Transverse colon (tissue), 4 donors: ENCODE results near the gene FAM120C. TPM values are rescaled to one million over a fixed set of nuclear protein-coding genes. Genes with fewer than 3 reads are reported as not detected.

ENCODE experiments used
- DNase-seq: peaks from one replicate; pipeline ENCODE4 v3.0.0-alpha.2; 2019
- H3K27ac ChIP-seq, 4 donors: fragments of 200-600 bp; sonication (generic); 2 replicates each; pipeline ENCODE4 v1.5.1; 2016 to 2018; ENCODE audit warnings: inconsistent platforms in 4 of 4
- H3K27me3 ChIP-seq: fragments of 200-600 bp; sonication (generic); 2 replicates; pipeline ENCODE4 v1.5.1; 2017; ENCODE audit warnings: inconsistent platforms
- H3K36me3 ChIP-seq, 4 donors: fragments of 200-600 bp; sonication (generic); 2 replicates each; pipeline ENCODE4 v1.5.1; 2017 to 2019; ENCODE audit warnings: inconsistent platforms in 4 of 4
- H3K4me1 ChIP-seq, 4 donors: fragments of 200-600 bp; sonication (generic); 2 replicates each; pipeline ENCODE4 v1.5.1; 2017 to 2020; ENCODE audit warnings: inconsistent platforms in 4 of 4
- H3K4me3 ChIP-seq, 4 donors: fragments of 200-600 bp; sonication (generic); 1 replicate in 1 of 4; 2 replicates in 3 of 4; pipeline versions ENCODE4 v1.5.1 to v1.6.1; 2017 to 2019; ENCODE audit warnings: inconsistent platforms in 4 of 4
- H3K9me3 ChIP-seq, 2 donors: fragments of 200-600 bp; sonication (generic); 2 replicates each; pipeline ENCODE4 v1.5.1; 2017 to 2019; ENCODE audit warnings: inconsistent platforms in 2 of 2
- CTCF ChIP-seq, 5 experiments: fragments of 200-600 bp in 3 of 5; fragments of 450-650 bp in 2 of 5; sonication (generic) in 3 of 5; IDR thresholded peaks; 1 replicate in 2 of 5; 2 replicates in 3 of 5; pipeline ENCODE4 v1.5.1; 2016 to 2017; ENCODE audit warnings: antibody characterized with exemption in 5 of 5, inconsistent platforms in 3 of 5, mild to moderate bottlenecking in 2 of 5, moderate library complexity in 1 of 5
- EP300 ChIP-seq: sonication (generic); formaldehyde crosslinking; IDR thresholded peaks from one replicate; pipeline ENCODE4 v1.6.1; 2017; ENCODE audit warnings: antibody characterized with exemption, low read depth
- POLR2A ChIP-seq: fragments of 450-650 bp; IDR thresholded peaks from one replicate; pipeline ENCODE4 v1.6.1; 2016; ENCODE audit warnings: antibody characterized with exemption, mild to moderate bottlenecking, moderate library complexity
- POLR2AphosphoS5 ChIP-seq, 3 donors: sonication (generic); formaldehyde crosslinking; IDR thresholded peaks; one replicate each; pipeline ENCODE4 v1.6.1; 2016; ENCODE audit warnings: antibody characterized with exemption in 3 of 3
- WGBS, 2 donors: methylation state at CpG; one replicate each; pipeline ENCODE4 v1.1.5; 2018; ENCODE audit warnings: low coverage in 1 of 2; 5-methylcytosine and 5-hydroxymethylcytosine counted together
- in situ Hi-C, 4 donors: fragments of 200-750 bp; cut with MboI; loops; one replicate each; pipeline versions ENCODE4 v1.15.0 to v1.15.1; 2017; ENCODE audit warnings: low sequenced_read_pairs in 3 of 4, low pct_ligation_motif_present in 1 of 4, low pct_unique_long_range_greater_than_20kb in 1 of 4
- intact Hi-C: fragments of 100-400 bp; cut with DNase I; formaldehyde crosslinking; loops from one replicate; pipeline ENCODE4 v1.15.1; 2023; ENCODE audit warnings: low total_unique reads
- total RNA-seq, 4 donors: library from RNA; depleted of rRNA; stranded (reverse); fragments of >200 nt; gene quantifications; one replicate each; pipeline ENCODE4 v1.1.0, GENCODE V29; 2016

Gene FAM120C
- total RNA-seq, 4 donors from 2014 or later, result 3.0 to 5.7 (median 3.3) TPM

DNA sequence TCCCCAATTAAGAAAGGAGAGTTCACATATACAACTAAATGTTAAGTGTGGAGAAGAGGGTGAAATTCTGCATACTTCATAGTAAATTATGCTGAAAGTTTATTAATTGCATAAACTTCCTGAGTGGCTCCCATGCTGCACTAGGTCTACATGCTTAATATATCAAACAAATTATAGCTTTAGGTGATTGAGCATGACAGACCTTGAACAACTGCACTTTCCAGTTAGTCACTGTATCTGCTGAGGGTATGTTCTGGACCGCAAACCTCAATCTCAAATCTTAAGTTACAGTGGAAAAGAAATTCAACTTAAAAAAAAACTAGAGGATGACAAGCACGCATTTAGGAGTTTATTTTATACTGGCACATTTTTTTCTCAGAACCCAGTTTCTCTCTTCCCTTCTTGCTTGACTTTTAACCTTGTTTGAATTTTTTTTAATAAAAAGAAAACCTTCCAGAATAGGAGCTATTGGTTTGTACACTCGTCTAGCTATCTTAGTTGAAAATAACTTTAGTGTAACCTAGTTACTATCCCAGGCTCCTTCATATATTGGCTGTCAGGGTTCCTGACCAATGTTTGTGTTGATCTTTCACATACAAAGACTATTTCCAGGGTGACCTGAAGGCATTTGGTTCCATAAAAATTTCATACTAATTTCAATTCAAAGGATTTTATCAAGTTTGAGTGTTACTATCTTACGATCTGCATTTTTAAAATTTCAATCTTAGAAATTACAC is 10.2 kb upstream of the FAM120C start:
- in situ Hi-C loops, result no loop called here
- TF ChIP-seq POLR2A, result no peak
- no peak for TF ChIP-seq POLR2AphosphoS5 (IDR thresholded peaks at IDR 0.05)
- TF ChIP-seq EP300, result no peak
- TF ChIP-seq CTCF (IDR thresholded peaks at IDR 0.05), result no peak

DNA sequence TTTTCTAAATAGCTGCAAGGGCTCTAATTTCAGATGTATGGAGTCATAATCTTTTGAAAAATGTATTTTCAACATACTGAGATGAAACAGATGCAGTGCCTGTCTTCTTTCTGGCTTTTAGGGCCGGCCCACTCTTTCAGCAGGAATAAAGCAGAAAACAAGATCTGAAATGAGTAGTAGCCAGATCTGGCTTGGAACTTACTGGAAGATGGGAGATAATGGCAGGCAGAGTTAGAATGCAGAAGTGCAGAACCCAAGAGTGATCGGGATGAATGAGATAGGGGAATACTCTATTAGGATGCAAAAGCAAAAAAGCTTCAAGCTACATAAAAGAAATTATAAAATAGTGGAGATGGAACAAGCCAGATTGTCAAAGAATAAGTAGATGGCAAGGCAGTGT is 1.4 kb upstream of the FAM120C start:
- 60 to 74% methylated on average over 1 to 2 of the region's 2 CpGs for WGBS, 2 donors
- no peak overlapping the region for H3K4me3 ChIP-seq
- no peak overlapping the region for H3K27ac ChIP-seq
- peaks cover 0 to 18% (median 10%) of the 10 kb centered on the region in 4 donors for H3K4me1 ChIP-seq
- in situ Hi-C loops, result no loop called here
- intact Hi-C loops, result no loop called here
- no peak for DNase-seq
- no peak for TF ChIP-seq CTCF (IDR thresholded peaks at IDR 0.05)
- TF ChIP-seq POLR2AphosphoS5 (IDR thresholded peaks at IDR 0.05), result no peak
- no peak for TF ChIP-seq EP300
- TF ChIP-seq POLR2A, result no peak
- no peaks in the 10 kb centered on the region for H3K9me3 ChIP-seq
- no peaks in the 10 kb centered on the region for H3K36me3 ChIP-seq
- H3K27me3 ChIP-seq, result no peaks in the 10 kb centered on the region

More for the DNA sequence above, 10.2 kb upstream of the FAM120C start:
- WGBS, 2 donors, result 77 to 90% methylated on average over 2 to 4 of the region's 4 CpGs
- Histone ChIP-seq H3K4me1 (no peaks in the 10 kb centered on the region), H3K36me3 (no peaks in the 10 kb centered on the region), H3K4me3 (no peak overlapping the region), H3K27ac (no peak overlapping the region), H3K9me3 (no peaks in the 10 kb centered on the region), H3K27me3 (no peaks in the 10 kb centered on the region)
- DNase-seq, result no peak
- intact Hi-C loops, result no loop called here

DNA sequence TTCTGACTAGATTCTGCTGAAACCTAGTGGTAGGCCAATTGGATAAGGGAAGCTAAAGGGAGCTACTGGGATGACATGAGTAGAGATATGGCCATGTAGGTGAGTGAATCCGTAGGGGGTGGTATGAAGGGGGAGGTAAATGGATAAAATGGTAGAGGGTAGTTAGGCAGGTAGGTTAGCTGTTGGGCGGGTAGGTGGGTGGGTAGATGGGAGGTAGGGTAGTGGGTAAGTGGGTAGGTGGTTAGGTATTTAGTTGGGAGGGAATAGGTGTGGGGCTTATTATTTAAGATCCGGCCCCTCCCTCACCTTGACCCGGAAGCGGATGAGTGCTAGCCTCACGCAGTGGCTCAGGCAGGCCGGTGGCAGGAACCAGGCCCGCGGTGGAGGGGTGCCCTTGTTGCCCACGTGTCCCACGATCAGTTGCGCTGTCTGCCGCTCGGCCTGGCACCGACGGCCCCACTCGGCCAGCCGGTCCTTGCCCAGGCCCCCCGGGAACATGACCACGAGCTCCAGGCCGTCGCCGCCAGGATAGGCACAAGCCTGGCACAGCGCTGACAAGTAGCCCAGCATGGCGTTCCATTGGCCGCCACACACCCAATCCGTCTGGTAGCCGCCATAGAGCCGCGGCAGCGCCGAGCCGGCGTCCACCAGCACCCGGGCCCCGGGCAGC is 725 bp downstream of the FAM120C start:
- in situ Hi-C loops, result no loop called here
- Histone ChIP-seq H3K4me1 (peaks cover 0 to 18% (median 10%) of the 10 kb centered on the region in 4 donors), H3K27me3 (no peaks in the 10 kb centered on the region), H3K36me3 (no peaks in the 10 kb centered on the region), H3K4me3 (peak overlapping the region; percentile 73 to 88 (median 82)), H3K9me3 (no peaks in the 10 kb centered on the region), H3K27ac (peak overlapping the region; percentile 89 to 97 (median 94))
- intact Hi-C loops, result no loop called here
- no peak for TF ChIP-seq EP300
- peak in 2 of 3 donors; percentile 31 to 32 for TF ChIP-seq POLR2AphosphoS5 (IDR thresholded peaks at IDR 0.05)
- peak; percentile 70 for DNase-seq
- WGBS, 2 donors, result 47% methylated on average over 36 of the region's 36 CpGs; no CpG with 5 or more reads in 1 of the 2 donors

- peak overlapping the region in 2 of 4 donors; percentile 95 to 97 for H3K27ac ChIP-seq
- in situ Hi-C loops (no loop called here), intact Hi-C loops (no loop called here)
- peak overlapping the region in 2 of 4 donors; percentile 81 to 84 for H3K4me3 ChIP-seq
- no peaks in the 10 kb centered on the region for H3K9me3 ChIP-seq
- no peaks in the 10 kb centered on the region for H3K27me3 ChIP-seq
- peaks cover 0 to 18% (median 10%) of the 10 kb centered on the region in 4 donors for H3K4me1 ChIP-seq
- DNase-seq, result no peak
- no peak for TF ChIP-seq CTCF (IDR thresholded peaks at IDR 0.05)
- TF ChIP-seq POLR2A, result no peak
- no peak for TF ChIP-seq POLR2AphosphoS5 (IDR thresholded peaks at IDR 0.05)
- TF ChIP-seq EP300, result no peak
- no peaks in the 10 kb centered on the region for H3K36me3 ChIP-seq
- WGBS, 2 donors, result 60% methylated on average over 4 of the region's 4 CpGs; no CpG with 5 or more reads in 1 of the 2 donors
These were observed 1.7 kb downstream of the FAM120C start for GRCh38 chrX:54181202-54181953.
